Mesendoderm (in vitro differentiated cells): ENCODE data around the gene RNPS1.

Experiments used
- DNase-seq: peaks from one replicate; pipeline ENCODE4 v3.0.0; 2013
- H2AK5ac ChIP-seq: 2 replicates; pipeline ENCODE4 v1.6.1; 2013; ENCODE audit warnings: low read length, inconsistent platforms
- H2BK120ac ChIP-seq: 2 replicates; pipeline ENCODE4 v1.6.1; 2013; ENCODE audit warnings: low read depth, mild to moderate bottlenecking, low read length, moderate library complexity, mixed read lengths
- H2BK15ac ChIP-seq: replicated peaks from 2 replicates; pipeline ENCODE4 v1.6.1; 2013; ENCODE audit warnings: low read depth, mild to moderate bottlenecking, moderate library complexity
- H2BK5ac ChIP-seq: 2 replicates; pipeline ENCODE4 v1.6.1; 2013; ENCODE audit warnings: low read length, inconsistent platforms
- H3K18ac ChIP-seq: 2 replicates; pipeline ENCODE4 v1.6.1; 2013; ENCODE audit warnings: mild to moderate bottlenecking, low read length, mixed read lengths
- H3K23ac ChIP-seq: one replicate; pipeline ENCODE4 v1.6.1; 2013; ENCODE audit warnings: low read length
- H3K27ac ChIP-seq: 2 replicates; pipeline ENCODE4 v1.5.1; 2013; ENCODE audit warnings: low read depth, mild to moderate bottlenecking, inconsistent platforms, low read length, moderate library complexity
- H3K27me3 ChIP-seq: 2 replicates; pipeline ENCODE4 v1.6.1; 2013; ENCODE audit warnings: low read length, control low read depth, mild to moderate bottlenecking, inconsistent platforms; ENCODE audit not compliant: insufficient read depth, poor library complexity
- H3K36me3 ChIP-seq: 2 replicates; pipeline ENCODE4 v1.6.1; 2013; ENCODE audit warnings: low read length, inconsistent platforms; ENCODE audit not compliant: control insufficient read depth, insufficient read depth
- H3K4ac ChIP-seq: one replicate; pipeline ENCODE4 v1.6.1; 2013; ENCODE audit warnings: low read depth, mild to moderate bottlenecking, low read length, moderate library complexity
- H3K4me1 ChIP-seq: 2 replicates; pipeline ENCODE4 v1.6.1; 2013; ENCODE audit warnings: low read depth, low read length, inconsistent platforms; ENCODE audit not compliant: control insufficient read depth
- H3K4me2 ChIP-seq: 2 replicates; pipeline ENCODE4 v1.6.1; 2013; ENCODE audit warnings: low read length
- H3K4me3 ChIP-seq: 2 replicates; pipeline ENCODE4 v1.5.1; 2013; ENCODE audit warnings: mild to moderate bottlenecking, low read length
- H3K56ac ChIP-seq: one replicate; pipeline ENCODE4 v1.6.1; 2013; ENCODE audit warnings: low read length
- H3K79me1 ChIP-seq: 2 replicates; pipeline ENCODE4 v1.6.1; 2013; ENCODE audit warnings: low read length, inconsistent platforms
- H3K79me2 ChIP-seq: 2 replicates; pipeline ENCODE4 v1.6.1; 2013; ENCODE audit warnings: mild to moderate bottlenecking, low read length; ENCODE audit not compliant: control insufficient read depth, insufficient read depth
- H3K9ac ChIP-seq: 2 replicates; pipeline ENCODE4 v1.6.1; 2013; ENCODE audit warnings: low read length, inconsistent platforms
- H4K5ac ChIP-seq: one replicate; pipeline ENCODE4 v1.6.1; 2013; ENCODE audit warnings: low read length
- H4K8ac ChIP-seq: one replicate; pipeline ENCODE4 v1.6.1; 2013; ENCODE audit warnings: low read depth, mild to moderate bottlenecking, control low read depth, low read length, moderate library complexity
- WGBS: extraction: QIAGEN DNeasy Blood & Tissue Kit; methylation state at CpG from one replicate; pipeline ENCODE4 v1.1.7; 2013; ENCODE audit warnings: low lambda C conversion rate, missing lambda C conversion rate; ENCODE audit not compliant: insufficient coverage; ENCODE audit errors: extremely low coverage; 5-methylcytosine and 5-hydroxymethylcytosine counted together

RNPS1 gene

DNA sequence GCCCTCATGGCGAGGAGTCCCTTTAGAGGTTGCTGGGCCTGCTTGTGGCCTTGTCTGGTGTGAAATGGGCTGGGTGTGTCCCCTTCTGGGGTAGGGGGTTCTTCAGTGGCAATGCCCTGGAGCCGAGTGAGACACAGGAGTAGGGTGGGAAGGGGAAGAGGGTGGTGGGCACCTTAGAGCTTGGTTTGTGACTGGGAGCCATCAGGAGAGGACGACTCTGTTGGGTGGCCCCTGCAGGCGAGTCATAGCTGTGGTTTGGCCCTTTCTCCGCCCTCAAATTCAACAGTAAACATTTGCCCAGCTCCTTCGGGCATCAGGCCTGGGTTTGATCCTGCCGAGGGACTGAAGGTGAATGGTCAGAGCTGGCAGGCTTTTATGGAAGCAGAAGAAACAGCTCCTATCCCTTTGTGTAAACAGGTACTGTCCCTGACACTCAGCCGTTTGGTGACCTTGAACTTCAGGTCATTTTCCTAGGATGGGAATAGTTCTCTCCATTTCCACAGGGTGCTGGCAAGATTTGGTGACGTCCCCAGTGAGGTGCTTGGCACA is 41.6 kb downstream of the RNPS1 start:
- Histone ChIP-seq H3K36me3 (no peaks in the 10 kb centered on the region), H3K4me2 (no peak overlapping the region), H3K27ac (no peak overlapping the region), H4K5ac (no peak overlapping the region), H3K79me1 (peaks cover 15% of the 10 kb centered on the region), H3K23ac (peak overlapping the region; percentile 89), H3K9ac (no peak overlapping the region), H3K27me3 (no peaks in the 10 kb centered on the region), H3K4me3 (no peak overlapping the region), H3K56ac (no peak overlapping the region), H4K8ac (no peak overlapping the region), H3K18ac (no peak overlapping the region), H3K4ac (no peak overlapping the region), H2BK15ac (no peak overlapping the region), H3K4me1 (no peaks in the 10 kb centered on the region), H2AK5ac (no peak overlapping the region), H2BK120ac (no peak overlapping the region), H2BK5ac (no peak overlapping the region), H3K79me2 (peaks cover 21% of the 10 kb centered on the region)
- WGBS, result no CpG with 5 or more reads among the region's 9 CpGs
- DNase-seq, result no peak

DNA sequence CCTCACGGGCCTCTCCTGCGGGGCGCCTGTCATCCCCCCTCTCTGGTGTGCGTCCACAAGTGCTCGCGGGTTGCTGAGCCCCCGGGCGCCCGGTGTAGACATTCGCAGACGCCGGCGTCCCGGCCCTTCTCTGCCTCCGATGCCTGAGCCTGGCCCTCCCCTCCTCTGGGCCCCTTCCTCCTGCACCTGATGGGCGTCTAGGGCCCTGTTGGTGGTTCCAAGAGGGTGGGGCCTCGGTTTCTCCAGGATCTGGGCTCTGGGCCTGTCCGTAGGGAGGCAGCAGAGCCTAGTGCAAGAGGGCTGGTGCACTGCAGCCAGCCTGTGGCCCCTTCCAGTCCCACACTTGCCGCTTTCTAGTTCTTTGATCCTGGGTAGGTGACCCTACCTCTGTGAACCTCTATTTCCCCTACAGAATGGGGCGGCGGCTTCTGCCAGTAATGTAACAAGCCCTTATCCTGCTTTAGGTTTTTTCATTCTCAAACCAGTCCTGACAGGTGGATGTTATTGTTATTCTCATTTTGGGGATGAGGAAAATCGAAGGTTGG is 43.9 kb downstream of the RNPS1 start:
- WGBS, result no CpG with 5 or more reads among the region's 22 CpGs
- H2AK5ac ChIP-seq, result no peak overlapping the region
- H3K4ac ChIP-seq, result no peak overlapping the region
- peaks cover 15% of the 10 kb centered on the region for H3K79me1 ChIP-seq
- H3K27me3 ChIP-seq, result no peaks in the 10 kb centered on the region
- H4K8ac ChIP-seq, result no peak overlapping the region
- H3K9ac ChIP-seq, result peak overlapping the region; percentile 93
- peak overlapping the region; percentile 22 for H3K18ac ChIP-seq
- no peak overlapping the region for H3K23ac ChIP-seq
- no peak overlapping the region for H2BK5ac ChIP-seq
- H3K4me1 ChIP-seq, result no peaks in the 10 kb centered on the region
- peak overlapping the region; percentile 94 for H3K56ac ChIP-seq
- H3K4me2 ChIP-seq, result peak overlapping the region; percentile 90
- no peak overlapping the region for H2BK120ac ChIP-seq
- peak; percentile 61 for DNase-seq
- no peaks in the 10 kb centered on the region for H3K36me3 ChIP-seq
- H4K5ac ChIP-seq, result no peak overlapping the region
- peak overlapping the region; percentile 93 for H3K4me3 ChIP-seq
- H2BK15ac ChIP-seq, result no peak overlapping the region
- H3K79me2 ChIP-seq, result peaks cover 21% of the 10 kb centered on the region
- H3K27ac ChIP-seq, result peak overlapping the region; percentile 14

DNA sequence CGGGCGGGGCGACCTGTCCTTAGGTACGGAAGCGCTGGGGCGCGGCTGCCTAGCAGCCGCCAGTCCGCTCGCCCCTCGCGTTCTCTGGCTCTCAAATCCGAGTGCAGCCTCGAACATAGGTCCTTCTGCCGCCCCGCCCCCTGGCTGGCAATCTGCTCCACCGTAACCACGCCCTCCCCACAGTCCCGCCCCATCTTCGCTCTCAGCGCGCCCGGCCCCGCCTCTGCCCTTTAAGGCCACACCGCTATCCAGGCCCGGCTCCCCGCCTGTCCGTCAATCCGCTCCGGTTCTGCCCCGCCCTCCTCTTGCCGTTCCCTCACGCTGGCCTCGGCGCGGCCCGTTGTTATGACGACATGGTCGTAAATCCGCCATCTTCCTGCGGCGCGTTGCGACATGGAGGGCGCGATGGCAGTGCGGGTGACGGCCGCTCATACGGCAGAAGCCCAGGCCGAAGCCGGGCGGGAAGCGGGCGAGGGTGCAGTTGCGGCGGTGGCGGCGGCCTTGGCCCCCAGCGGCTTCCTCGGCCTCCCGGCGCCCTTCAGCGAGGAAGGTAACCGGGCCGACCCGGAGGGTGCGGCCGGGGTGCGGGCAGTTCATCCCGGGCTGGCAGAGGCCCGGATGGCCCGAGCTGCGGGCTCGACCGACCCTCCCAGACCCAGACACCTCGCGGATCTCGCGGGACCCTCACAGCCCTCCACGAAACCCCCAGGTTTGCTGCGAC is 44.5 kb downstream of the RNPS1 start, which contains the start of gene E4F1:
E4F1 (plus strand) TSS at position 371 of the 721 bp plus-strand sequence; CDS start at position 394, 23 bp downstream.
- Histone ChIP-seq H3K36me3 (no peaks in the 10 kb centered on the region), H2BK15ac (no peak within 1 kb of the TSS), H3K4me1 (no peaks in the 10 kb centered on the region), H2AK5ac (no peak within 1 kb of the TSS), H2BK5ac (no peak within 1 kb of the TSS), H3K9ac (peak within 1 kb of the TSS; percentile 93), H3K79me1 (peaks cover 15% of the 10 kb centered on the region), H3K18ac (peak within 1 kb of the TSS; percentile 22), H3K23ac (no peak within 1 kb of the TSS), H3K56ac (peak within 1 kb of the TSS; percentile 94), H3K4ac (no peak within 1 kb of the TSS), H4K8ac (no peak within 1 kb of the TSS), H2BK120ac (no peak within 1 kb of the TSS), H3K79me2 (peaks cover 21% of the 10 kb centered on the region), H3K4me3 (peak within 1 kb of the TSS; percentile 93), H3K27ac (peak within 1 kb of the TSS; percentile 14), H3K27me3 (no peaks in the 10 kb centered on the region), H3K4me2 (peak within 1 kb of the TSS; percentile 90), H4K5ac (no peak within 1 kb of the TSS)
- DNase-seq, result peak; percentile 100
- no CpG with 5 or more reads among the region's 82 CpGs for WGBS

DNA sequence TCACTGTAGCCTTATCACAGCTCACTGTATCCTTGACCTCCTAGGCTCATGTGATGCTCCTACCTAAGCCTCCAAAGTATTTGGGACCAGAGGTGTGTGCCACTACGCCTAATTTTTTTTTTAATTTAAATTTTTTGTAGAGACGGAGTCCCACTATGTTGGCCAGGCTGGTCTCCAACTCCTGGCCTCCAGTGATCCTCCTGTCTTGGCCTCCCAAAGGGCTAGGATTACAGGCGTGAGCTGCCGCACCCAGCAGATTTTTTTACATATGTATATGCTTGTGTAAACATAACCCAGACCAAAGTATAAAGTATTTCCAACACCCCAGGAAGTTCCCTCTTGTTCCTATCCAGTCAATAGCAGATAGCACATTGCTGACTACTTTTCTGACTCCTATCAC is 51.6 kb downstream of the RNPS1 start:
- DNase-seq, result no peak
- Histone ChIP-seq H3K36me3 (peaks cover 3% of the 10 kb centered on the region), H2BK120ac (no peak overlapping the region), H2AK5ac (no peak overlapping the region), H3K56ac (no peak overlapping the region), H2BK5ac (no peak overlapping the region), H4K8ac (no peak overlapping the region), H3K4ac (peak overlapping the region; percentile 24), H3K27ac (no peak overlapping the region), H3K27me3 (no peaks in the 10 kb centered on the region), H3K4me2 (no peak overlapping the region), H3K4me1 (peaks cover 3% of the 10 kb centered on the region), H3K79me1 (peaks cover 12% of the 10 kb centered on the region), H3K9ac (peak overlapping the region; percentile 40), H3K18ac (no peak overlapping the region), H3K23ac (no peak overlapping the region), H3K4me3 (no peak overlapping the region), H3K79me2 (peaks cover 24% of the 10 kb centered on the region), H2BK15ac (no peak overlapping the region), H4K5ac (no peak overlapping the region)
- WGBS, result no CpG with 5 or more reads among the region's 4 CpGs

DNA sequence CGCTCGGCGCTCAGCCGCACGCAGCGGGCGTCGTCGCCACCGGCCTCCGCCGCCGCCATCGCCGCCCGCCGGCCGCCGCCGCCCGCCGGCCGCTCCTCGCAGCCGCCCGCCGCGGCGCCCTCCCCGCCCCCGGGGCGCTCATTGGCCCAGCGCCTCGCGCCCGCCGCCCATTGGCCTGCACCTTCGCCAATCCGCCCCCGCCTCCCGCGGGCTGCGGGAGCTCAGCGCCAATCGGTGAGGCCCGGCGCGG is 53.3 kb downstream of the RNPS1 start, which contains the start of gene PGP:
PGP (minus strand) TSS at position 122 of the 250 bp plus-strand sequence; CDS start at position 59, 63 bp downstream.
- H3K36me3 ChIP-seq, result peaks cover 3% of the 10 kb centered on the region
- H3K79me1 ChIP-seq, result peaks cover 12% of the 10 kb centered on the region
- no CpG with 5 or more reads among the region's 48 CpGs for WGBS
- H4K8ac ChIP-seq, result no peak within 1 kb of the TSS
- peak within 1 kb of the TSS; percentile 78 for H2AK5ac ChIP-seq
- H3K56ac ChIP-seq, result peak within 1 kb of the TSS; percentile 99
- H2BK5ac ChIP-seq, result peak within 1 kb of the TSS; percentile 96
- peak within 1 kb of the TSS; percentile 82 for H3K18ac ChIP-seq
- H3K27me3 ChIP-seq, result no peaks in the 10 kb centered on the region
- H3K4me3 ChIP-seq, result peak within 1 kb of the TSS; percentile 95
- H3K23ac ChIP-seq, result no peak within 1 kb of the TSS
- peaks cover 3% of the 10 kb centered on the region for H3K4me1 ChIP-seq
- no peak within 1 kb of the TSS for H2BK15ac ChIP-seq
- H3K9ac ChIP-seq, result peak within 1 kb of the TSS; percentile 100
- H2BK120ac ChIP-seq, result no peak within 1 kb of the TSS
- H4K5ac ChIP-seq, result peak within 1 kb of the TSS; percentile 71
- peak within 1 kb of the TSS; percentile 97 for H3K4ac ChIP-seq
- peak within 1 kb of the TSS; percentile 85 for H3K4me2 ChIP-seq
- peaks cover 24% of the 10 kb centered on the region for H3K79me2 ChIP-seq
- peak within 1 kb of the TSS; percentile 91 for H3K27ac ChIP-seq
- DNase-seq, result no peak
